GM19099 (cell line): ENCODE measurements around the gene TBC1D9.

Source experiments
- POLR2A ChIP-seq: IDR thresholded peaks from 3 replicates; pipeline ENCODE4 v1.6.1; 2011; ENCODE audit warnings: low read depth; ENCODE audit not compliant: insufficient read length; ENCODE audit errors: extremely low read depth

Gene TBC1D9

DNA sequence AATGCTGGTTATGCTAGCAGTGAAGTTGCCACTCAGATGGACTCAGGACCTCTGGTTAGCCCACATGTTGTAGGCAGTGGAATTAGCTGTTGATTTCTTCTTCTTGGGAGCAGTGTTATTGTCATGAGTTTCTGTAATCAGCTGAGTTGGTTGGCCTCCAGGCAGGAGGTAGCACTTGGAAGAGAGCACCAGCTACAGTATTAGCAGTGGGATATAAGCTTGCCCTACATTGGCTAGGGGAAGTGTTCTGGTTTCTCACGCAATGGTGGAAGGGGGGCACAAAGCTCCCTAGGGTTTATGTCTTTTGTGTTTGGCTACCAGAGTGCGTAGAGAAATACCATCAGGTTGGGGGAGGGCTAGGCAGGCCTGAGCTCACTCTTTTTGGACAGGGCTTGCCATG lies 153.5 kb downstream of the TBC1D9 start:
- TF ChIP-seq POLR2A, result no peak

GRCh38 chr4:140600408-140600807 lies 155.8 kb downstream of the TBC1D9 start:
- no peak for TF ChIP-seq POLR2A

DNA sequence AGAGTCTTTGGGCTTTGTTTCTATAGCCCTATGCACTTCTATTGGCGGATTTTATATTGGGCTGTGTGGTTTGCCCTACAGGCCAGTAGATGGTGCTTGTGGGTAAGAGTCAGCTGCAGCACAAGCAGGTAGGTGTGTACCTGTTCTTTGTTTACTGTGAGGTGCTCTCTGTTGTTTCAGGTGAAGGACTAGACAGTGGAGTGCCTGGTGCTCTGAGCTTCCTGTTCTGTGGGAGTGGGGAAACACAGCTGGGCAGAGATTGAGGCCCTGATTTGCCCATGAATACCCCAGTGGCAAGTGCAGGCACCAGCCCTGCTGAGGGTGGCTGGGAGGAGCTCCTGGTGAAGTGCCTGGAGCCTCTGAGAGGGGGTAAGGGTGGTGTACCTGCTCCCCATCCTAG lies 161.1 kb downstream of the TBC1D9 start:
- no peak for TF ChIP-seq POLR2A

- no peak for TF ChIP-seq POLR2A
Observed at GRCh38 chr4:140584439-140584838, 171.7 kb downstream of the TBC1D9 start.

GRCh38 chr4:140581078-140581477 lies 175.1 kb downstream of the TBC1D9 start:
- no peak for TF ChIP-seq POLR2A

- no peak for TF ChIP-seq POLR2A
Observed at GRCh38 chr4:140579278-140579677, 176.9 kb downstream of the TBC1D9 start.

DNA sequence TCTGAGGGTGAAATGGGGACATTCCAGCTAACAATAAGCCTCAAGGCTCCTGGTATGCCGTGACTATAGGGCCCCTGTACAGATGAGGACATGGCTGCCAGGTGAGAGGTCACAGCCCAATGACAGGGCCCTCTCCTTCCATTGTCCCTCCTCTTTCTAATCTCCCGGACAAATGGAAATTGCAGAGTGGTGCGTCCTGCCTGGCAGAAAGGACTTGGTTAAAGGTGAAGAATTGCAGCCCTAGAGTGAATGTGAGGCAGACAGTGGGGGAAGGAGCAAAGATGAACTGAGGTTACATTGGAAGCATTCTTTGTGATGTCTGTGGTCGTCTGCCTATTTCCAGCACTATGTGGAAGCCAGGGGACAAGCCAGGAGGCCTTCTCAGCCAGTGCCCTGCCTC lies 180.7 kb downstream of the TBC1D9 start:
- TF ChIP-seq POLR2A, result no peak

GRCh38 chr4:140571620-140572019 lies 184.6 kb downstream of the TBC1D9 start:
- no peak for TF ChIP-seq POLR2A
